ENCODE data around the gene HES3. TPM values are rescaled to one million over a fixed set of nuclear protein-coding genes. Genes with fewer than 3 reads are reported as not detected.

The HES3 gene
- total RNA-seq, 1 donor from 2014 or later, result not detected

DNA sequence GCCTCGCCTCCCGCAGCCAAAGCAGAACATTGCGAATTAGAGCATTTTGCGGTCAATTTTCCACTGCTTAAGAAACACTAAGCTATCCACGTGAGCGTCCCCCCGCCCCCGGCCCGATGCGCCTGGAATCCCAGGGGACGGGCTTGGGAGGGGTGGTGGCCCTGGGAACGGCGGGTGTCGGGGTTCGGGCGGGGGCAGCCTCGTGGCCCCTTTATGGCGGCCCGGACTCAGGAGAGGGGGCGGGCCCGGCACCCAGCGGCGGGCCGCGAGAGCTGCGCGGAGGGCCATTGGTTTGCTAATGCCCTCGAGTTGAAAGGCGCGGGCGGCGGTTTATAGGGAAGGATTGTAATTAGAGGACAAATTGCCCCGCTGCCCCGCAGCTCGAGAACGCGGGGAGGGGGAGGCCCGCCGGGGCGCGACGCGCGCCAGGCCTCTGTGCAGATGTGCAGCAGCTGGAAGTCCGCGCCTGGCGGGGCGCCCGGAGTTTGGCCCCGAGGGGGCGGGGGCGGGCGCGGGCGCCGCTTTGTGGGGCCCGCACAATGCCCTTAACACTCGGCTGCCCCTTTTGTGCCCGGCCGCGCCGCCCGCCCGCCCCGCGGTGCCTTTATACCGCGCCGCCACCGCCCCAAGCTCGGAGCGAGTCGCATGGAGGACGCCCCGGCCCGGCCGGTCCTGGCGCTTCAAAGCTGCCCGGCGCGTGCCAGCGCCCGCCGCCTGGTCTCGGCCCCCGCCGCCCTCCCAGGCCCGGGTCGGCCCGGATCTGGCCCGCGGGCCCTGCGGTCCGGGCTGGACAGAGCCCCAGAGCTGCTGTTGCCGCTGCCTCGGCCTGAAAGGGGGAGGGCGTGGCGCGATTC, 1.9 kb upstream of the HES3 start:
- Mint-ChIP-seq H3K9me3 (no peaks in the 10 kb centered on the region), H3K4me1 (ENCODE audit: unreplicated experiment) (peaks cover 14% of the 10 kb centered on the region), H3K36me3 (no peaks in the 10 kb centered on the region), H3K27ac (no peak overlapping the region), H3K4me3 (peak overlapping the region; percentile 78), H3K27me3 (peaks cover 77% of the 10 kb centered on the region)
- DNase-seq (ENCODE audit: extremely low spot score, unreplicated experiment), result no peak
- TF ChIP-seq CTCF (conservative IDR thresholded peaks at IDR 0.05), result no peak

- H3K27me3 Mint-ChIP-seq, result peaks cover 81% of the 10 kb centered on the region
- no peak overlapping the region for H3K27ac Mint-ChIP-seq
- peaks cover 14% of the 10 kb centered on the region for H3K4me1 Mint-ChIP-seq (ENCODE audit: unreplicated experiment)
Measured at GRCh38 chr1:6243053-6243834, 735 bp upstream of the HES3 start.

GRCh38 chr1:6244401-6245049, 546 bp downstream of the HES3 start:
- Mint-ChIP-seq H3K4me3 (peak overlapping the region; percentile 39), H3K27me3 (peaks cover 76% of the 10 kb centered on the region), H3K9me3 (no peaks in the 10 kb centered on the region), H3K27ac (no peak overlapping the region), H3K4me1 (ENCODE audit: unreplicated experiment) (peaks cover 14% of the 10 kb centered on the region), H3K36me3 (no peaks in the 10 kb centered on the region)
- no peak for TF ChIP-seq CTCF (conservative IDR thresholded peaks at IDR 0.05)
- no peak for DNase-seq (ENCODE audit: extremely low spot score, unreplicated experiment)

More at GRCh38 chr1:6243053-6243834, 735 bp upstream of the HES3 start:
- DNase-seq (ENCODE audit: extremely low spot score, unreplicated experiment), result no peak
- Mint-ChIP-seq H3K4me3 (no peak overlapping the region), H3K36me3 (no peaks in the 10 kb centered on the region), H3K9me3 (no peaks in the 10 kb centered on the region)
- TF ChIP-seq CTCF (conservative IDR thresholded peaks at IDR 0.05), result no peak

DNA sequence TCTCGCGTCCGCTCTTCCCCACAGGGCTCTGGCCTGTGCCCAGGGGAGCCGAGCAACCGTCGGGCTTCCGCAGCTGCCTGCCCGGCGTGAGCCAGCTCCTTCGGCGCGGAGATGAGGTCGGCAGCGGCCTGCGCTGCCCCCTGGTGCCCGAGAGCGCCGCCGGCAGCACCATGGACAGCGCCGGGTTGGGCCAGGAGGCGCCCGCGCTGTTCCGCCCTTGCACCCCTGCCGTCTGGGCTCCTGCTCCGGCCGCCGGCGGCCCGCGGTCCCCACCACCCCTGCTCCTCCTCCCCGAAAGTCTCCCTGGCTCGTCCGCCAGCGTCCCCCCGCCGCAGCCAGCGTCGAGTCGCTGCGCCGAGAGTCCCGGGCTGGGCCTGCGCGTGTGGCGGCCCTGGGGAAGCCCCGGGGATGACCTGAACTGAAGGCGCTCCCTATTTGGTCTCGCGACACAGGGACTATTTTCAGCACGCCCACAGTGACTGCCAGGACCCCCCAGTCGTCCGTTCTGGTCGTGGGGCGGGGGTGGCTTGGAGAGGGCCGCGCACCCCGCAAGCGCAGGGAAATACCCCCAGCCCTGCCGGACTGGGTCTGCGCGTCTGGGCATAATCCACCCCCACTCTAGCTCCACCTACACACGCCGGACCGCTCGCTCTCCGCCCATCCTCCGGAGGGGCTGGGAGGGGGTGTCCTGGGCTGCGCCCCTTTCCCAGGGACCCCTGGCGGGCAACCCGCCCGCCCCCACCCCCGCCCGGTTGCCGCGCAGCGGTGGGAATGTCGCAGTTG, 1.3 kb downstream of the HES3 start:
- TF ChIP-seq CTCF (conservative IDR thresholded peaks at IDR 0.05), result peak; percentile 83
- H3K4me1 Mint-ChIP-seq (ENCODE audit: unreplicated experiment), result peaks cover 14% of the 10 kb centered on the region
- H3K36me3 Mint-ChIP-seq, result no peaks in the 10 kb centered on the region
- H3K9me3 Mint-ChIP-seq, result no peaks in the 10 kb centered on the region
- no peak overlapping the region for H3K4me3 Mint-ChIP-seq
- peaks cover 73% of the 10 kb centered on the region for H3K27me3 Mint-ChIP-seq
- H3K27ac Mint-ChIP-seq, result no peak overlapping the region
- DNase-seq (ENCODE audit: extremely low spot score, unreplicated experiment), result peak; percentile 90
